ENCODE results near the gene SIGLEC11. TPM values are rescaled to one million over a fixed set of nuclear protein-coding genes. Genes with fewer than 3 reads are reported as not detected.
A peak's percentile ranks its signal among the peaks of the same experiment; 100 is the strongest.

SIGLEC11 gene
- total and polyA plus RNA-seq, 2 experiments from 2014 or later: not detected

DNA sequence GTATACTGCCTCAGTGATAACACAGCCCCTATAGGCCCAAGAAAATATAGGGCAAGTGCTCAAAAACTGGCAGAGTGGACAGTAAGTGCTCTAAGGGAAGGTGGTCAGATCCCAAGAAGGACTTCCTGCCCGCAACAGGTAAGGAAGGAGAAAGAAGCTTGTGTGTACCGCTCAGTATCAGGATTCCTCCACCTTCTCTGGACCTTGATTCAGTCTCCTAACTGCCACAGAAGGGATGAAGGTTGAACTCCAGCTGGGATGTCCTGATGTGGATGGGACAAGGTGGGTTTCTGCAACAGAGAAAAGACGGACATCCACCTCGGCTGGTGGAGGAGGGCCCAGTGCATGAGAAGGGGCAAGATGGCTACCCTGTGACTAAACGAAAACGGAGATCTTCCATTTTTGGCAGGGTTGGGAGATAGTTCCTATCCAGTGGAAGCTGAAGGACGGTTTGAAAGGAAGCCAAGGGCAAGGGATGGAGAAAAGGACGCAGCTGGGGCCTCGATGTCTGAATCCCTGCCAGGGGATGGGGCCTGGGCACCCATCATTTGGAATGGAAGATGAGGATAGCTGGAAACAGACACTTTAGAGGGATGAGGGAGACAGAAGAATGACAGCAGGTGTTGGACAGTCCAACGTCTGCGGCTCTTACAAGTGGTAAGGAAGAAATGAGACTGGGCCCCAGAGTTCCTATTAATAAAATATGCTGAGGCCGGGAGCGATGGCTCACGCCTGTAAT is 33.3 kb downstream of the SIGLEC11 start (continued):
- no peak for TF ChIP-seq ZNF462 (CRISPR knock-in tag; IDR thresholded peaks at IDR 0.05)
- no peak for TF ChIP-seq ZNF331 (CRISPR knock-in tag; IDR thresholded peaks at IDR 0.05; ENCODE audit: low read depth)

GRCh38 chr19:49926515-49926914 is 34.5 kb downstream of the SIGLEC11 start:
- Mint-ChIP-seq H3K27me3 (ENCODE audit: insufficient read depth, low read depth, poor library complexity) (peaks cover 36% of the 10 kb centered on the region), H3K27ac (no peak overlapping the region), H3K4me1 (peaks cover 49% of the 10 kb centered on the region), H3K9me3 (peaks cover 10% of the 10 kb centered on the region), H3K4me3 (no peak overlapping the region), H3K36me3 (ENCODE audit: low read depth) (peaks cover 89% of the 10 kb centered on the region)
- Histone ChIP-seq H4K20me1 (replicated peaks; ENCODE audit: insufficient read depth) (peaks cover 42% of the 10 kb centered on the region), H3K27ac (ENCODE audit: low read depth) (0 out of 2 replicates have a peak overlapping the region, but pooled peaks have one; percentile 14), H3K36me3 (ENCODE audit: insufficient read depth) (peaks cover 17% of the 10 kb centered on the region), H2AFZ (no peak overlapping the region), H3K4me3 (no peak overlapping the region), H3K27me3 (ENCODE audit: insufficient read depth) (no peaks in the 10 kb centered on the region), H3K9me2 (ENCODE audit: insufficient read depth) (no peaks in the 10 kb centered on the region), H3K4me1 (ENCODE audit: insufficient read depth) (peaks cover 15% of the 10 kb centered on the region), H3F3A (replicated peaks; ENCODE audit: low read depth) (peaks cover 4% of the 10 kb centered on the region), H3K79me2 (replicated peaks; ENCODE audit: insufficient read depth) (peaks cover 78% of the 10 kb centered on the region), H3K4me2 (no peak overlapping the region)
- DNase-seq (ENCODE audit: low spot score) (no peak), ATAC-seq (no peak)
- TF ChIP-seq POLR2AphosphoS5 (IDR thresholded peaks at IDR 0.05; ENCODE audit: low read depth): no peak
- no peak for TF ChIP-seq ZNF331 (CRISPR knock-in tag; IDR thresholded peaks at IDR 0.05; ENCODE audit: low read depth)
- TF ChIP-seq ZNF114 (CRISPR knock-in tag; IDR thresholded peaks at IDR 0.05): no peak
- no peak for TF ChIP-seq JUNB (IDR thresholded peaks at IDR 0.05; ENCODE audit: unreplicated experiment)
- TF ChIP-seq EZH2 (IDR thresholded peaks at IDR 0.05; ENCODE audit: low read depth, unreplicated experiment): no peak
- no peak for TF ChIP-seq ZNF462 (CRISPR knock-in tag; IDR thresholded peaks at IDR 0.05)
- TF ChIP-seq, protein P1, sequence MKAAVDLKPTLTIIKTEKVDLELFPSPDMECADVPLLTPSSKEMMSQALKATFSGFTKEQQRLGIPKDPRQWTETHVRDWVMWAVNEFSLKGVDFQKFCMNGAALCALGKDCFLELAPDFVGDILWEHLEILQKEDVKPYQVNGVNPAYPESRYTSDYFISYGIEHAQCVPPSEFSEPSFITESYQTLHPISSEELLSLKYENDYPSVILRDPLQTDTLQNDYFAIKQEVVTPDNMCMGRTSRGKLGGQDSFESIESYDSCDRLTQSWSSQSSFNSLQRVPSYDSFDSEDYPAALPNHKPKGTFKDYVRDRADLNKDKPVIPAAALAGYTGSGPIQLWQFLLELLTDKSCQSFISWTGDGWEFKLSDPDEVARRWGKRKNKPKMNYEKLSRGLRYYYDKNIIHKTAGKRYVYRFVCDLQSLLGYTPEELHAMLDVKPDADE (IDR thresholded peaks at IDR 0.05): no peak
